Skeletal muscle satellite cell (primary cell): ENCODE results near the gene ADM.

ENCODE experiments used
- H3K27me3 ChIP-seq: 2 replicates; pipeline ENCODE4 v1.7.0; 2013; ENCODE audit warnings: low read length; ENCODE audit not compliant: control insufficient read depth, insufficient read depth
- H3K36me3 ChIP-seq: 2 replicates; pipeline ENCODE4 v1.7.0; 2013; ENCODE audit warnings: mild to moderate bottlenecking, control low read depth, low read length; ENCODE audit not compliant: insufficient read depth
- H3K4me1 ChIP-seq: 2 replicates; pipeline ENCODE4 v1.7.0; 2013; ENCODE audit warnings: low read length; ENCODE audit not compliant: control insufficient read depth, insufficient read depth
- H3K4me2 ChIP-seq: 2 replicates; pipeline ENCODE4 v1.7.0; 2013; ENCODE audit warnings: mild to moderate bottlenecking, low read length
- H3K4me3 ChIP-seq: 2 replicates; pipeline ENCODE4 v1.7.0; 2013; ENCODE audit warnings: low read length
- H3K9ac ChIP-seq: 2 replicates; pipeline ENCODE4 v1.7.0; 2013; ENCODE audit warnings: mild to moderate bottlenecking, low read depth, low read length, moderate library complexity
- H3K9me3 ChIP-seq: replicated peaks from 2 replicates; pipeline ENCODE4 v1.7.0; 2013; ENCODE audit warnings: mild to moderate bottlenecking, control low read depth, low read length

The ADM gene

DNA sequence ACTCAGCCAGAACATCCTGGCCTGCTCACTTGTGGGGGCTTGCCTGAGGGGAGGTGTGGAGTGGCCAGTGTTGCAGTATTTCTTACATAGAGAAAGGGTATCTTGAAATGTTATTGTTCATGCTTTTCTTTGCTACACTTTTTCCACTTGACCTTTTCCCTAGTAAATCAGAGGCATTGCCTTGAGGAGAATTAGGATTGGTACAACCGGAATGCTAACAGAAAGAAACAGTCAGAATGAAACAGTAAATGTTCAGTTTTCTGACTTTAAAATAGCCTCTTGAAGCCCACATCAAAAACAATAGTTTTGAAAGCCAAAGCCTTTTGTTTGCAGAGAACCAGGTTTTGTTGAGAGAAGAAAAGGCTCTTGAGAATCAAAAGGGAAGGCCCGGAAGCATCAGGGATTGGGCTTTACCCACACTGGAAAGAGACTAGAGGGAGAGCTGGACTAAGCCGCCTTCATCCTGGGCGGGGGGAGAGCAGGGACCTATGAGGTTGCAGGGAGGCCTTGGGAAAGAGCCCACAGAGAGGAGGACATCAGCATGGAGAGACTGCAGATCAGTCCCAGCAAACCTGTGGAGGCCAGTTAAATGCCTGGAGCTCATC is 12.4 kb downstream of the ADM start:
- Histone ChIP-seq H3K4me2 (no peak overlapping the region), H3K27me3 (no peaks in the 10 kb centered on the region), H3K4me3 (no peak overlapping the region), H3K36me3 (no peaks in the 10 kb centered on the region), H3K4me1 (peaks cover 9% of the 10 kb centered on the region), H3K9me3 (no peaks in the 10 kb centered on the region), H3K9ac (no peak overlapping the region)

GRCh38 chr11:10317776-10318526 is 13.1 kb downstream of the ADM start:
- Histone ChIP-seq H3K4me3 (no peak overlapping the region), H3K27me3 (no peaks in the 10 kb centered on the region), H3K9ac (no peak overlapping the region), H3K36me3 (no peaks in the 10 kb centered on the region), H3K9me3 (no peaks in the 10 kb centered on the region), H3K4me1 (peaks cover 15% of the 10 kb centered on the region), H3K4me2 (no peak overlapping the region)

- no peak overlapping the region for H3K4me2 ChIP-seq
- no peaks in the 10 kb centered on the region for H3K36me3 ChIP-seq
- no peaks in the 10 kb centered on the region for H3K27me3 ChIP-seq
- H3K4me1 ChIP-seq = peaks cover 19% of the 10 kb centered on the region
- H3K9me3 ChIP-seq = no peaks in the 10 kb centered on the region
- H3K4me3 ChIP-seq = no peak overlapping the region
- no peak overlapping the region for H3K9ac ChIP-seq
These were observed 13.6 kb downstream of the ADM start for GRCh38 chr11:10318527-10318802.

- Histone ChIP-seq H3K36me3 (no peaks in the 10 kb centered on the region), H3K27me3 (no peaks in the 10 kb centered on the region), H3K4me2 (no peak overlapping the region), H3K4me3 (no peak overlapping the region), H3K9ac (no peak overlapping the region), H3K4me1 (peaks cover 34% of the 10 kb centered on the region), H3K9me3 (no peaks in the 10 kb centered on the region)
These were observed 15.1 kb downstream of the ADM start for GRCh38 chr11:10319702-10320558.

GRCh38 chr11:10320736-10321465 is 16.0 kb downstream of the ADM start:
- H3K4me1 ChIP-seq = peaks cover 43% of the 10 kb centered on the region
- H3K9me3 ChIP-seq = no peaks in the 10 kb centered on the region
- H3K4me3 ChIP-seq = no peak overlapping the region
- H3K36me3 ChIP-seq = no peaks in the 10 kb centered on the region
- no peak overlapping the region for H3K9ac ChIP-seq
- no peaks in the 10 kb centered on the region for H3K27me3 ChIP-seq
- H3K4me2 ChIP-seq = no peak overlapping the region

- H3K9ac ChIP-seq = peak overlapping the region; percentile 69
- peaks cover 56% of the 10 kb centered on the region for H3K4me1 ChIP-seq
- no peaks in the 10 kb centered on the region for H3K9me3 ChIP-seq
- H3K4me2 ChIP-seq = peak overlapping the region; percentile 66
- H3K27me3 ChIP-seq = no peaks in the 10 kb centered on the region
- no peaks in the 10 kb centered on the region for H3K36me3 ChIP-seq
- peak overlapping the region; percentile 15 for H3K4me3 ChIP-seq
These were observed 17.5 kb downstream of the ADM start for GRCh38 chr11:10322401-10322800.

DNA sequence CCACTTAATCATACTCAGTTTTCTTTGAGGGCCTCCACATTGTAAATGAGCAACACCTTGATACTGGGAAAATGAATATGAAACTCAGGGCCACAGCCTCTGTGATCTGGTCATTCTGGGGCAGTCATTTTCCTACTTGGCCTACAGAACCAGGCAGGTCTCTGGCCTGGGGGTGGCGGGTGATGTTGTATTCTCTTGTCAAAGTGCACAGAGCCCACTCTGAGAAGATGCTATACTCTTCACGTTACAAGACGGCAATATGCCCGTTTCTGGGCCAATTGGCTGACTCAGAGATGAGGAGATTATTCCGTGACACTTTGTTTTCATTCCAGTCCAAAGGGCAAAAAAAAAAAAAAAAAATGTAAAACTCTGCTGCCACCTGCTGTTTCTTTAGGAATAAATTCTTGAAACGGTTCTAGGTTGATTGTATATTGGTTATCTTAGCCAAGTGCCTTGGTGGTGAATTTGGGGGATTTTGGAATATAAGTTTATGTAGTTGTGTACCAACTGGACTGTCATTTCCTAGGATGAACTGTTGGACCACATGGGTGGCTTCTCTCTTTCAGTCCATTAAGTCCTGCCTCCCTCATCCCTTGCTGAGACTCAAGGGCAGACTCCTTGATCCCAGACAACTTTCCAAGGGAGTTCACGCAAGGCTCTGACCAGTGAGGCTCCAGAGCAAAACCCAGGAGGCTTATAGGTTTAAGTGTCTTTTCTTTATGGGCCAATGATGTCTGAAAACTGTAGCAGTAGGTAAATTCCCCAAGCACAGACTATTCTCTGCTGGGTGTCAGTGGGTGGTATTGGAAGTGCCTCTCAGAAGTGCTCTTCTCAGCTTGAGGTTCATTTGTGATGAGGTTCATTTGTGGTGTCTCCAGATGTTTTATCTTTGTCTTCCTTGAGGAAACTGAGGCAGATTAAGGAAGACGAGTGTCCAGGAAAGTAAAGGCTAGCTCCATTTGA is 18.2 kb downstream of the ADM start:
- Histone ChIP-seq H3K4me1 (peaks cover 63% of the 10 kb centered on the region), H3K36me3 (no peaks in the 10 kb centered on the region), H3K9ac (peak overlapping the region; percentile 69), H3K4me2 (peak overlapping the region; percentile 66), H3K27me3 (no peaks in the 10 kb centered on the region), H3K9me3 (no peaks in the 10 kb centered on the region), H3K4me3 (peak overlapping the region; percentile 15)

- Histone ChIP-seq H3K9me3 (no peaks in the 10 kb centered on the region), H3K36me3 (no peaks in the 10 kb centered on the region), H3K9ac (peak overlapping the region; percentile 84), H3K27me3 (no peaks in the 10 kb centered on the region), H3K4me1 (peaks cover 70% of the 10 kb centered on the region), H3K4me3 (no peak overlapping the region), H3K4me2 (no peak overlapping the region)
These were observed 18.9 kb downstream of the ADM start for GRCh38 chr11:10323793-10324170.

DNA sequence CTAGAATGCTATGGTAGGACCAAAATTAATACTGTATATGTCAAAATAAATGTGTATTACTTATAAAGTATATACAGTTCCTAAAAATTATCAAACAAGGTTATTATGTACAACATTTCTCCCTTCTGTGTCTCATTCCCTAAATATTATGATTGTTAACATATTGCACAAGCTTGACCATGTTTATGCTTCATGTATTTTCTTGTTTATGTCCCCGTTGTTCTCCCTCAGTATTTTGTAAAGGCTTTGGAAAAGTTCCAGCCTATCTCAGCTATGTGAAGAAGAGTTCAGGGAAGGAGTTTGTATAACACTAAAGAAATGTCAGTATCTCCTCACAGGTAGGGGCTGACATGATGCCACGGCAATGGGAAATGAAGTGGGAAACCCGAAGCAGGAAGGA is 19.6 kb downstream of the ADM start:
- Histone ChIP-seq H3K4me1 (peaks cover 77% of the 10 kb centered on the region), H3K36me3 (no peaks in the 10 kb centered on the region), H3K9ac (peak overlapping the region; percentile 84), H3K9me3 (no peaks in the 10 kb centered on the region), H3K27me3 (no peaks in the 10 kb centered on the region), H3K4me3 (no peak overlapping the region), H3K4me2 (peak overlapping the region; percentile 67)

- H3K4me3 ChIP-seq = peak overlapping the region; percentile 28
- peaks cover 85% of the 10 kb centered on the region for H3K4me1 ChIP-seq
- peak overlapping the region; percentile 84 for H3K9ac ChIP-seq
- no peaks in the 10 kb centered on the region for H3K36me3 ChIP-seq
- H3K27me3 ChIP-seq = no peaks in the 10 kb centered on the region
- H3K9me3 ChIP-seq = no peaks in the 10 kb centered on the region
- peak overlapping the region; percentile 67 for H3K4me2 ChIP-seq
These were observed 20.6 kb downstream of the ADM start for GRCh38 chr11:10325277-10326011.
